HEK293 (cell line): Measurements from ENCODE around the gene BICRAL.

Experiments used
- ZNF248 ChIP-seq: fragments of 450-650 bp; formaldehyde crosslinking; IDR thresholded peaks from 2 replicates; pipeline ENCODE4 v1.5.1; 2017; ENCODE audit warnings: missing biosample characterization, missing genetic modification characterization
- TF ChIP-seq, protein P1 (sequence below): fragments of 450-650 bp; formaldehyde crosslinking; IDR thresholded peaks from 2 replicates; pipeline ENCODE4 v1.5.1; 2016; ENCODE audit warnings: missing biosample characterization, missing genetic modification characterization

DNA sequence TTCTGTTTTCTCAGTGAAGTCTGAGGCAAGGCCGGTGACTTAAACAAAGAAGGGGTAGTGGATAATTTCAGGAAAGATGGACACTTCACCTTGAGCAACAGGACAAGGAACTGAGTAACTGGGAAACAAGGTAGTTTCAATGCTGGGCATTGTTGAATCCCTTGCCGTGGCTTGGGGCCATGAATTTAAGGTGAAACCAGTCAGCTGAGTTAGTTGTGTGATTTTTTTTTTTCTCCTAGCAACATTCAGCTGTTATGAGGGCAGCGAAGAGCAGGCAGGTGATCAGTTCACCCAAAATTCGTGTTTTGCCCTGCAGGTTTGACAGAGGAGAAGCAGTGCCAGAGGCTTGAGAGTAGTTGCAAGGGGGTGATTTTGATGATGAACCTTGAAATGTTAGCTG, 6.8 kb downstream of the BICRAL start:
- no peak for TF ChIP-seq ZNF248 (tag by site-specific recombination)
- TF ChIP-seq, protein P1, sequence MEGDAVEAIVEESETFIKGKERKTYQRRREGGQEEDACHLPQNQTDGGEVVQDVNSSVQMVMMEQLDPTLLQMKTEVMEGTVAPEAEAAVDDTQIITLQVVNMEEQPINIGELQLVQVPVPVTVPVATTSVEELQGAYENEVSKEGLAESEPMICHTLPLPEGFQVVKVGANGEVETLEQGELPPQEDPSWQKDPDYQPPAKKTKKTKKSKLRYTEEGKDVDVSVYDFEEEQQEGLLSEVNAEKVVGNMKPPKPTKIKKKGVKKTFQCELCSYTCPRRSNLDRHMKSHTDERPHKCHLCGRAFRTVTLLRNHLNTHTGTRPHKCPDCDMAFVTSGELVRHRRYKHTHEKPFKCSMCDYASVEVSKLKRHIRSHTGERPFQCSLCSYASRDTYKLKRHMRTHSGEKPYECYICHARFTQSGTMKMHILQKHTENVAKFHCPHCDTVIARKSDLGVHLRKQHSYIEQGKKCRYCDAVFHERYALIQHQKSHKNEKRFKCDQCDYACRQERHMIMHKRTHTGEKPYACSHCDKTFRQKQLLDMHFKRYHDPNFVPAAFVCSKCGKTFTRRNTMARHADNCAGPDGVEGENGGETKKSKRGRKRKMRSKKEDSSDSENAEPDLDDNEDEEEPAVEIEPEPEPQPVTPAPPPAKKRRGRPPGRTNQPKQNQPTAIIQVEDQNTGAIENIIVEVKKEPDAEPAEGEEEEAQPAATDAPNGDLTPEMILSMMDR: no peak
